ENCODE data around the gene CACNA1G. TPM values are rescaled to one million over a fixed set of nuclear protein-coding genes. Genes with fewer than 3 reads are reported as not detected.

CACNA1G gene
- total RNA-seq, 1 donor from 2014 or later: 29.0 TPM

- no peak for DNase-seq (ENCODE audit: low spot score in 2 of 2, unreplicated experiment in 2 of 2)
Observed at GRCh38 chr17:50657627-50658026, 97.1 kb downstream of the CACNA1G start.

GRCh38 chr17:50658616-50659015, 98.1 kb downstream of the CACNA1G start:
- no peak overlapping the region for H3K27ac Mint-ChIP-seq
- H3K4me3 Mint-ChIP-seq: no peak overlapping the region
- DNase-seq (ENCODE audit: low spot score in 2 of 2, unreplicated experiment in 2 of 2): no peak
- no peak for TF ChIP-seq CTCF (IDR thresholded peaks at IDR 0.05; ENCODE audit: unreplicated experiment)
- H3K9me3 Mint-ChIP-seq: no peaks in the 10 kb centered on the region
- no peaks in the 10 kb centered on the region for H3K36me3 Mint-ChIP-seq
- H3K4me1 Mint-ChIP-seq: peaks cover 25% of the 10 kb centered on the region
- peaks cover 1% of the 10 kb centered on the region for H3K27me3 Mint-ChIP-seq (ENCODE audit: low read depth)

More at GRCh38 chr17:50657627-50658026, 97.1 kb downstream of the CACNA1G start:
- Mint-ChIP-seq H3K27me3 (ENCODE audit: low read depth) (peaks cover 1% of the 10 kb centered on the region), H3K27ac (no peak overlapping the region), H3K36me3 (no peaks in the 10 kb centered on the region), H3K4me1 (peaks cover 25% of the 10 kb centered on the region), H3K9me3 (no peaks in the 10 kb centered on the region), H3K4me3 (no peak overlapping the region)
- no peak for TF ChIP-seq CTCF (IDR thresholded peaks at IDR 0.05; ENCODE audit: unreplicated experiment)

- Mint-ChIP-seq H3K4me3 (no peak overlapping the region), H3K9me3 (no peaks in the 10 kb centered on the region), H3K27me3 (ENCODE audit: low read depth) (peaks cover 1% of the 10 kb centered on the region), H3K27ac (no peak overlapping the region), H3K4me1 (peaks cover 25% of the 10 kb centered on the region), H3K36me3 (no peaks in the 10 kb centered on the region)
- DNase-seq (ENCODE audit: low spot score in 2 of 2, unreplicated experiment in 2 of 2): no peak
- TF ChIP-seq CTCF (IDR thresholded peaks at IDR 0.05; ENCODE audit: unreplicated experiment): no peak
Observed at GRCh38 chr17:50659179-50659578, 98.7 kb downstream of the CACNA1G start.

- DNase-seq (ENCODE audit: low spot score in 2 of 2, unreplicated experiment in 2 of 2): no peak
- no peak for TF ChIP-seq CTCF (IDR thresholded peaks at IDR 0.05; ENCODE audit: unreplicated experiment)
- Mint-ChIP-seq H3K9me3 (no peaks in the 10 kb centered on the region), H3K27ac (peak overlapping the region; percentile 47), H3K36me3 (no peaks in the 10 kb centered on the region), H3K27me3 (ENCODE audit: low read depth) (peaks cover 1% of the 10 kb centered on the region), H3K4me1 (peaks cover 25% of the 10 kb centered on the region), H3K4me3 (no peak overlapping the region)
Observed at GRCh38 chr17:50660042-50660886, 99.7 kb downstream of the CACNA1G start.

- no peak for TF ChIP-seq CTCF (IDR thresholded peaks at IDR 0.05; ENCODE audit: unreplicated experiment)
- Mint-ChIP-seq H3K4me3 (no peak overlapping the region), H3K9me3 (no peaks in the 10 kb centered on the region), H3K36me3 (no peaks in the 10 kb centered on the region), H3K27ac (no peak overlapping the region), H3K4me1 (peaks cover 25% of the 10 kb centered on the region), H3K27me3 (ENCODE audit: low read depth) (peaks cover 1% of the 10 kb centered on the region)
- no peak for DNase-seq (ENCODE audit: low spot score in 2 of 2, unreplicated experiment in 2 of 2)
Observed at GRCh38 chr17:50660887-50661345, 100.4 kb downstream of the CACNA1G start.

Measured in mesothelial cell of epicardium (in vitro differentiated cells).